HG03103 (cell line): ENCODE results near the gene TACC2.

Source experiments
- ATAC-seq: cut with Tn5 transposase; IDR thresholded peaks from one replicate; pipeline ENCODE4 v1.9.1; 2021; ENCODE audit warnings: low read depth; ENCODE audit not compliant: unreplicated experiment

TACC2 gene

DNA sequence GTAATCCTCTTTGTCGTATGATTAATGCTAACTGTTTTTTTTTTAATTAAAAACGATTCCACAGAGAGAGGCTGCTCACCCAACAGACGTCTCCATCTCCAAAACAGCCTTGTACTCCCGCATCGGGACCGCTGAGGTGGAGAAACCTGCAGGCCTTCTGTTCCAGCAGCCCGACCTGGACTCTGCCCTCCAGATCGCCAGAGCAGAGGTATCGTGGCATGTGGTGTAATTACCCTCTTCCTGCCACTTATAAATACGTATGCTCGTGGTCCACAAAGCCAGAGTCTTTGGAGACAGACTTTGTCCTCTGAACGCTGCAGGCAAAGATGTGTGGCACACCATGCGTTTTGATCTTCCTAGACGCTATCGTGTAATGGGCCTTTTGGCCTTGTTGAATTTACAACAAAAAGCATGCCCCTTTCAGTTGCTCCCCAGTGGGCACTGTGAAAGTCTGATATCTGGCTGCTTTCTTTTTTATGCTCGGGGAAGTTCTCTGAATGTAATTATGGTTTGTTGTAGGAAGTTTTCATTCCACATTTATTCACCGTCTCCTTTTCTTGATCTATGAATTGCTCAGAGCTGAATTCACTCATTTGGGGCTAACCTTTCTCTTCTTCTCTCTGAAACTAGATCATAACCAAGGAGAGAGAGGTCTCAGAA, 248.5 kb downstream of the TACC2 start:
- no peak for ATAC-seq

GRCh38 chr10:122239578-122240257, 250.8 kb downstream of the TACC2 start:
- no peak for ATAC-seq

- ATAC-seq: no peak
These were observed 251.4 kb downstream of the TACC2 start for GRCh38 chr10:122240401-122240800.

GRCh38 chr10:122241836-122242235, 252.9 kb downstream of the TACC2 start:
- ATAC-seq: no peak

DNA sequence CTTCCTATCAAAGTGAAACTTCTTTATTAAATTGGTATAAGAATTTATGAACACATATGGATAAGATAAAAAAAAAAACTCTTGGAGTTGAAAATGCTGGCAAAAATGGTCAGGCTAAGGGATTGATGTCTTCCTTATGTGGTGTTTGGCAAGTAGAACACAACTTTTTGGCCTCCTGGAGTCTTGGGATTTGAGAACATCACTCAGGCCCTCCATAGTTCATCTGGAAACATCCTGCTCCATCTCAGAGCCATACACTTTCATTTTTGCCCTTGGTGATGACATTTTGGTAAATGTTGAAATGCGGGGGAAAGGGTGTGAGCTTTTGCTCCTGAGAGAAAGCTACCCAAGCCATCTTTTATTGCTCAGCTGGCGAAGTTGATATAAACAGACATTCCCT, 254.6 kb downstream of the TACC2 start:
- ATAC-seq: no peak

- ATAC-seq: no peak
These were observed 255.3 kb downstream of the TACC2 start for GRCh38 chr10:122244001-122244975.

DNA sequence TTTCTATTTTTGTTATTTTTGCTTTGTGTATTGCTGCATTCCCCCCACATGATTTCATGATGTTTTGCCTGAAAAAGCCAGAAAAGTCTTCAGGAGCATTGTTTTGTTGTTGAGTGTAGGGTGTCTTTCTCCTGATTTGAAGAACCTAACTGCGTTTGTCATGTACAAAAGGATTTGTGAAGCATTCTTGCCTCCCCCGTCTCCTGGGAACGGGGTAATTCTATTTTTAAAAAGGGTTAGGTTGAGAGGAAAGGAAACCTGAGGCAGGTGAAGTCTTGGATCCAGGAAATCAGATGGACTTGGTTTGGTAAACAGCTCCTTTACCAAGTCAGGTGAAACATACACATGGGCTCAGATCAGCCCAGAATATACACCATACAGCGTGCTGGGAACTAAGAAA, 256.2 kb downstream of the TACC2 start:
- ATAC-seq: no peak

DNA sequence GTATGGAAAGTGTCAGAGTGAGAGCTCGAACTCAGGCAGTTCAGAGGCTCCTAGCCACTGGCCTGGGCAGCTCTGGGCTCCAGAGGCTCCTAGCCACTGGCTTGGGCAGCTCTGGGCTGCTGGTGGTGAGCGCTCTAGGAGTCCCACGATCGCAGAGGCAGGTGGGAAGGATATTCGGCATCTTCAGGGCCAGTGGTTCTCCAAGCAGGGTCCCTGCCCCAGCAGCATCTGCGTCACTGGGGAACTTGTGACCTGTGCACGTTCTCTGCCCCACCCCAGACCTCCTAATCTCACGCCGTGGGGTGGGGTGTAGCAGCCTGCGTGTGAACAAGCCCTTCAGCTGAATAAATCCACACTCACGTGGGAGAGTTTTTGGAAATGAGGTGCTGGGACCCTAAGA, 256.9 kb downstream of the TACC2 start:
- no peak for ATAC-seq

GRCh38 chr10:122246830-122247520, 258.0 kb downstream of the TACC2 start:
- ATAC-seq: no peak

- ATAC-seq: no peak
These were observed 259.7 kb downstream of the TACC2 start for GRCh38 chr10:122248356-122249302.

DNA sequence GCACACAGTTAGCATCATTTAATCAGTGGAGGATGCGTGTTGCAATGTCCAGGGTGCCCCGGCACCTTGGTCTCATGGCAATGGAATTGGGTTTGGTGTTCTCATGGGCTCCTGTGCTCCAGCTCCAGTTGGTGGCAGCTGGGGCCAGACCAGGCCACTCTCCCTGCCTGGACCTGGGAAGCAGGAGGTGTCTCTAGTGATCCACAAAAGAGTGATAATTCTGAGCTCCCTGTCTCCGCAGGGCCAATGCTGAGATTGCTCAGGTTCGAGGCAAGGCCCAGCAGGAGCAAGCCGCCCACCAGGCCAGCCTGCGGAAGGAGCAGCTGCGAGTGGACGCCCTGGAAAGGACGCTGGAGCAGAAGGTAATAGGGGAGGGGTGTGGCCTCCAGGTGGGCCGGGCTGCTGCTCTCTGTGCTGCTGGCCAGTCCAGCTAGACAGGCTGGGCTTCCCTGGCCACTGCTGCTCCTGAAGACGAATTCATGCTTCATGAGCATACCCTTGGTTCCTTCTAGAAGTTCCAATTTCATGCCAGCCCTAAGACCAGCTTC, 260.4 kb downstream of the TACC2 start:
- no peak for ATAC-seq

DNA sequence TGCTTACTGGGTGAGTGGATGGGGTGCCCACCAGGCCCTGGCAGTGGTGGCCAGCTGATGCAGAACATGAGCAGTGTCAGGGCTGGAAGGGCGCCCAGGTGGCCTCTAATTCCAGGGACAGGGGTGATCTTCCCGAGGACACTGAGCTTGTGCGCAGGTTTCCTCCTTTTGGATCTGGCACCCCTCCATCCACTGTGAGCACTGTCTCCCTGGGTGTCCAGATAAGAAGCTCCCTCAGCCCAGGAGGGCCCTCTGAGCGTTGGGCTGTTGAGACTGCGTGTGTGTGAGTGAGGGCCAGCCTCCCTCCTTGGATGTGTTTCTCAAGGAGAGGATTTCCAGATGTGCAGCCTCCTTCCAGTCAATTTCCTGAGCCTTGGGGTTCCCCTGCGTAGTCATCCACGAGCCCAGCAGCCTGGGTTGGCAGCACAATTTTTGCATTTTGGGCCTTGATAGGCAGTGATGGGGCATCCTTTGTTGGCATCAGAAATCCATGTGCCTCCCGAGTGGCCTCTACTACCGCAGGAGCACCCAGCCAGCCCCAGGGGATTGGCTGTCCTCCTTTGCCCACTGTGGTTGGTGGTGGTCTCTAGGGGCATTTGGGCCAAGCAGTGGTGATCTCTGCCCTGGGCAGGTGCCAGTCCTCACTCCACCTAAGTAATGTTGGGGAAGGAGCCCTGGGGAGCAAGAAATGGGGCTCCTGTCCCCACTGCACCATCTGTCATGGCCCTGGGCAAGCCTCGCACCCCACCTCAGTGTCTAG, 261.2 kb downstream of the TACC2 start:
- ATAC-seq: no peak

GRCh38 chr10:122251459-122252255, 262.7 kb downstream of the TACC2 start:
- ATAC-seq: no peak

- ATAC-seq: no peak
These were observed 263.8 kb downstream of the TACC2 start for GRCh38 chr10:122252805-122253204.

DNA sequence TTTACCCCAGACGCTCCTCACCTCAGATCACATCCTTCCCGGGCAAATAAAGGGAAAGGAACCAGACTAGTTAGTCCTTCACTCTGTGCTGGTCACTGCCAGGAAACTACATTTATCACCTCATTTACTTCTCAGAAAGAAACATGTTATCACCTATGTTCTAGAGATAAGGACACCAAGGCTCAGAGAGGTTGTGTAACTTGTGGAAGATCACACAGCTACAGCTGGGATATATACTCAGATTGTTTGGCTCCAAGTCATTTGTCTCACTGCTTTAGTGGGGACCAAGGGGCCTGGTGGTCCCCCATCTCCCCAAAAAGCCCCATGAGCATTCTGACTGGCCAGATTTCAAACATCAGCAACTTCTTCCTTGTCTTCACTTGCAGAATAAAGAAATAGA, 264.6 kb downstream of the TACC2 start:
- ATAC-seq: no peak

DNA sequence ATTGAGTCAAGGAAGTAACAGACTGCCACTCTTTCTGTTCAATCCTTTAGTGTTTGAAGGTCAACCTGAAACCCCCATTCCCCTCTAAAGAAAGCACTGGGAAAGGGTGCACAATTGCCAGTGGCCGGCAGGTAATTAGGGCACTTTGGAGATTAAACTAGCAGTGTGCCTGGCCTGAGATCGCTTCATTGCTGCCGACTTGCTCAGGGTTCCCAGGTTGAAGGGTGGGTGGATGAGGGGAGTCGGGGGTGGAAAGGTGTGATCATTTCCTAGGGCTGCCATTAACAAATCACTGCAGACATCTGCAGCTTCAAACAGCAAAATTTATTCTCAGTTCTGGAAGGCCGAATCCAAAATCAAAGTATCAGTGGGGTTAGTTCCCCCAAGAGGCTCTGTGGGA, 265.9 kb downstream of the TACC2 start:
- ATAC-seq: no peak

GRCh38 chr10:122255509-122256301, 266.7 kb downstream of the TACC2 start:
- no peak for ATAC-seq
